ENCODE data around the gene SVIL.

Gene SVIL

DNA sequence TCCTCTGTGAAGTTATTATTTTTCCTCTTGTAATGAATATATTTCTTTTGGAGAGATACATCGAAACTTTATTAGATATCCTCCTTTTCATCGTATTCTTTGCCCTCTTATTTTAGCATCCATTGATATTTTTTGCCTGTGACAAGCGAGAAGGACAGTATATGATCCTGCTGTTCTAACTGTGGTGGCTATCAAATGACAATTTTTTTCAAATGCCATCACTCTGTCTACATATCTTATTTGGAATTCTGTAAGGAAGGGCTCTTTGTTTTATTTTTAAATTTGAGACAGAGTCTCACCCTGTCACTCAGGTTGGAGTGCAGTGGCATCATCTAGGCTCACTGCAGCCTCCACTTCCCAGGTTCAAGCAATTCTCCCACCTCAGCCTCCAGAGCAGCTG is 217.4 kb downstream of the SVIL start:
- no peak for TF ChIP-seq RAD21 (IDR thresholded peaks at IDR 0.05; ENCODE audit: low read depth)
- TF ChIP-seq, protein P1, sequence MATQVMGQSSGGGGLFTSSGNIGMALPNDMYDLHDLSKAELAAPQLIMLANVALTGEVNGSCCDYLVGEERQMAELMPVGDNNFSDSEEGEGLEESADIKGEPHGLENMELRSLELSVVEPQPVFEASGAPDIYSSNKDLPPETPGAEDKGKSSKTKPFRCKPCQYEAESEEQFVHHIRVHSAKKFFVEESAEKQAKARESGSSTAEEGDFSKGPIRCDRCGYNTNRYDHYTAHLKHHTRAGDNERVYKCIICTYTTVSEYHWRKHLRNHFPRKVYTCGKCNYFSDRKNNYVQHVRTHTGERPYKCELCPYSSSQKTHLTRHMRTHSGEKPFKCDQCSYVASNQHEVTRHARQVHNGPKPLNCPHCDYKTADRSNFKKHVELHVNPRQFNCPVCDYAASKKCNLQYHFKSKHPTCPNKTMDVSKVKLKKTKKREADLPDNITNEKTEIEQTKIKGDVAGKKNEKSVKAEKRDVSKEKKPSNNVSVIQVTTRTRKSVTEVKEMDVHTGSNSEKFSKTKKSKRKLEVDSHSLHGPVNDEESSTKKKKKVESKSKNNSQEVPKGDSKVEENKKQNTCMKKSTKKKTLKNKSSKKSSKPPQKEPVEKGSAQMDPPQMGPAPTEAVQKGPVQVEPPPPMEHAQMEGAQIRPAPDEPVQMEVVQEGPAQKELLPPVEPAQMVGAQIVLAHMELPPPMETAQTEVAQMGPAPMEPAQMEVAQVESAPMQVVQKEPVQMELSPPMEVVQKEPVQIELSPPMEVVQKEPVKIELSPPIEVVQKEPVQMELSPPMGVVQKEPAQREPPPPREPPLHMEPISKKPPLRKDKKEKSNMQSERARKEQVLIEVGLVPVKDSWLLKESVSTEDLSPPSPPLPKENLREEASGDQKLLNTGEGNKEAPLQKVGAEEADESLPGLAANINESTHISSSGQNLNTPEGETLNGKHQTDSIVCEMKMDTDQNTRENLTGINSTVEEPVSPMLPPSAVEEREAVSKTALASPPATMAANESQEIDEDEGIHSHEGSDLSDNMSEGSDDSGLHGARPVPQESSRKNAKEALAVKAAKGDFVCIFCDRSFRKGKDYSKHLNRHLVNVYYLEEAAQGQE (IDR thresholded peaks at IDR 0.05; ENCODE audit: low read depth): no peak
- TF ChIP-seq TAF1 (IDR thresholded peaks at IDR 0.05; ENCODE audit: low read depth): no peak
- no peak for TF ChIP-seq YY1 (IDR thresholded peaks at IDR 0.05; ENCODE audit: low read depth)
- TF ChIP-seq EP300 (IDR thresholded peaks at IDR 0.05; ENCODE audit: borderline replicate concordance): no peak
- no peak for TF ChIP-seq TEAD4 (IDR thresholded peaks at IDR 0.05)
- no peak for TF ChIP-seq EGR1 (IDR thresholded peaks at IDR 0.05)
- no peak for TF ChIP-seq TCF12 (IDR thresholded peaks at IDR 0.05; ENCODE audit: low read depth)
- TF ChIP-seq NFIC (IDR thresholded peaks at IDR 0.05): no peak
- TF ChIP-seq ZBTB7A (IDR thresholded peaks at IDR 0.05; ENCODE audit: low read depth): no peak
- TF ChIP-seq CREB1 (IDR thresholded peaks at IDR 0.05; ENCODE audit: low read depth): no peak
- TF ChIP-seq FOXM1 (IDR thresholded peaks at IDR 0.05; ENCODE audit: borderline replicate concordance, low read depth): no peak
- TF ChIP-seq, protein P2, sequence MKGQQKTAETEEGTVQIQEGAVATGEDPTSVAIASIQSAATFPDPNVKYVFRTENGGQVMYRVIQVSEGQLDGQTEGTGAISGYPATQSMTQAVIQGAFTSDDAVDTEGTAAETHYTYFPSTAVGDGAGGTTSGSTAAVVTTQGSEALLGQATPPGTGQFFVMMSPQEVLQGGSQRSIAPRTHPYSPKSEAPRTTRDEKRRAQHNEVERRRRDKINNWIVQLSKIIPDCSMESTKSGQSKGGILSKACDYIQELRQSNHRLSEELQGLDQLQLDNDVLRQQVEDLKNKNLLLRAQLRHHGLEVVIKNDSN (IDR thresholded peaks at IDR 0.05): no peak
- TF ChIP-seq, protein P3, sequence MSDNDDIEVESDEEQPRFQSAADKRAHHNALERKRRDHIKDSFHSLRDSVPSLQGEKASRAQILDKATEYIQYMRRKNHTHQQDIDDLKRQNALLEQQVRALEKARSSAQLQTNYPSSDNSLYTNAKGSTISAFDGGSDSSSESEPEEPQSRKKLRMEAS (IDR thresholded peaks at IDR 0.05): no peak

DNA sequence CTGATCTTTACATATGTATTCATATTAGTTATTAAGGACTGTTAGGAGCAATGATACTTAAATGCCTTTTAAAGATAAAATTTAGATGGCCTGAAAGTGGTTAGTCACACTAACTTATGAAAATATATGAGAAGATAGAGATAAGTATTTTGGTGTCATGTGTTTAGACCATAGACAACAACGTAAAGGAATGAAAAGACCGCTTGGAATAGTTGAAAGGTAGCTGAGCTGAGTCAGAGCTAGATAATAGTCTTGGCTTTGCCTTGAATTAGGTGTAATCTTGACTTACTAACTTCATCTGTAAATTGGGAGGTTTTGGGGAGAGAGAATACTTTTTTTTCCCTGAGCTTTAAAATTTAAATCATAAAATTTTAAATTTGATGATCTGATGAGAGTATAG is 218.9 kb downstream of the SVIL start:
- no peak for TF ChIP-seq TEAD4 (IDR thresholded peaks at IDR 0.05)
- no peak for TF ChIP-seq EP300 (IDR thresholded peaks at IDR 0.05; ENCODE audit: borderline replicate concordance)
- no peak for TF ChIP-seq CEBPB (IDR thresholded peaks at IDR 0.05)
- TF ChIP-seq, protein P3 (IDR thresholded peaks at IDR 0.05): no peak
- TF ChIP-seq YY1 (IDR thresholded peaks at IDR 0.05; ENCODE audit: low read depth): no peak
- TF ChIP-seq, protein P2 (IDR thresholded peaks at IDR 0.05): no peak
- TF ChIP-seq EGR1 (IDR thresholded peaks at IDR 0.05): no peak
- TF ChIP-seq, protein P1 (IDR thresholded peaks at IDR 0.05; ENCODE audit: low read depth): no peak
- no peak for TF ChIP-seq NFIC (IDR thresholded peaks at IDR 0.05)
- TF ChIP-seq TCF12 (IDR thresholded peaks at IDR 0.05; ENCODE audit: low read depth): no peak

DNA sequence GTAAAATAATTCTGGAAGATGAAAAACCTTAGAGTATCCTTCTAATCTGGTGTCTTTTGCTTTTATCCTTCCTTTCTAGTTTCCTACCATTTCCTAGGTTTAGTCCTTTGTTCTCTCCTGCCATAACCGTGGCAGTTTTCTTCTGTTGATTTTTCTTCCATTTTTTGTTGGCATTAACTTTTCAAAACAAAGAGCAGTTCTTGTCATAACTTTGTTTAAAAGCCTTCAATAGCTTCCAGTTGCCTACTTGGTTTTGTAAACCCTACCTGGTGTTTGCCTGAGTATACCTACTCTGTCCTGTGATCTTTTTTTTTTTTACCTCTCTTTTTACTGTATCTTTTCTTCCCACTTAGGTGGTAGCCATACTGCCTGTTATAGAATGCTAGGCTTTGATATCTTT is 220.3 kb downstream of the SVIL start:
- TF ChIP-seq, protein P3 (IDR thresholded peaks at IDR 0.05): no peak
- TF ChIP-seq EP300 (IDR thresholded peaks at IDR 0.05; ENCODE audit: borderline replicate concordance): no peak
- no peak for TF ChIP-seq ZBTB7A (IDR thresholded peaks at IDR 0.05; ENCODE audit: low read depth)
- no peak for TF ChIP-seq FOXM1 (IDR thresholded peaks at IDR 0.05; ENCODE audit: borderline replicate concordance, low read depth)
- no peak for TF ChIP-seq TEAD4 (IDR thresholded peaks at IDR 0.05)
- no peak for TF ChIP-seq CEBPB (IDR thresholded peaks at IDR 0.05)
- TF ChIP-seq, protein P2 (IDR thresholded peaks at IDR 0.05): no peak
- TF ChIP-seq RAD21 (IDR thresholded peaks at IDR 0.05; ENCODE audit: low read depth): no peak
- no peak for TF ChIP-seq YY1 (IDR thresholded peaks at IDR 0.05; ENCODE audit: low read depth)
- TF ChIP-seq EGR1 (IDR thresholded peaks at IDR 0.05): no peak

DNA sequence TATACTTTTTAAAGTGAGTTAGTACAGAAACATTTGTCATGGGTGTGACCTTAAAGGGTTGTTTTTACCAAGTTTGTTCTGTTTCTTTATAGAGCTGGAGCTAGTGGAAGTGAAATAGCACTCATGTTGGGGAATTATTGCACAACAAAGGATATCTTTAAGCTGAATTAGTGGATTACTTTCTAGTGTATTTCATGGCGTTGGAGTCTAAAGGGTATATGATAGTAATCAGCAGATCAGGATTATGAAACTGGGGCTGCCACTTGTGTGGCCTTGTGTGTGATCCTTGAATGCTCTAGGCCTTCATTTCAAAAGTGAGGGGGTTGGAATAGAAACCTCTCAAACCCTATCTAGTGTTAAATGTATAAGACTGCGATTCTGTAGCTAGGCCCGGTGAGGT is 222.3 kb downstream of the SVIL start:
- TF ChIP-seq TEAD4 (IDR thresholded peaks at IDR 0.05) (no peak), RAD21 (IDR thresholded peaks at IDR 0.05; ENCODE audit: low read depth) (no peak), FOXM1 (IDR thresholded peaks at IDR 0.05; ENCODE audit: borderline replicate concordance, low read depth) (no peak), NFIC (IDR thresholded peaks at IDR 0.05) (no peak), TAF1 (IDR thresholded peaks at IDR 0.05; ENCODE audit: low read depth) (no peak), CREB1 (IDR thresholded peaks at IDR 0.05; ENCODE audit: low read depth) (no peak)
- TF ChIP-seq, protein P2 (IDR thresholded peaks at IDR 0.05): no peak

DNA sequence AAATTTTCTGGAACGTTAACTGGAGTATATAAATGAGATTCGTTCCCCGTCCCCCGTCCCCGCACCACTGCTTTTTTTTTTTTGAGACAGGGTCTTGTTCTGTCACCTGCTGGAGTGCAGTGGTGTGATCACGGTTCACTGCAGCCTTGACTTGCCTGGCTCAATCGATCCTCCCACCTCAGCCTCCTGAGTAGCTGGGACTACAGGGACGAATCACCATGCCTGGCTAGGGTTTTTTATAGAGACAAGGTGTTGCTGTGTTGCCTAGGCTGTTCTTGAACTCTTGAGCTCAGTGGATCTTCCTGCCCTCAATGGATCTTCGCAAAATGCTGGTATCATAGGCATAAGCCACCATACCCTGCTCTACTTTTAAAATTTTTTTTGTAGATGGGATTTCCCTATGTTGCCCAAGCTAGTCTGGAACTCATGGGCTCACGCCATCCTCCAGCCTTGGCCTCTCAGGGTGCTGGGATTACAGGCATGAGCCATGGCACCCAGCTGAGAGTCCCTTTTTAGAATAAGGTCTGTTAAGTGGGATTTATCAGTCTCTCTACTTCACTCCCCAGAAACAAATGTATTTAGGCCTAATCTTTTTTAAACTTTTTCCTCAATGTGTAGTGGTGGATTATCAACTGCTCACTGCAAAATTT is 223.0 kb downstream of the SVIL start:
- TF ChIP-seq EP300 (IDR thresholded peaks at IDR 0.05; ENCODE audit: borderline replicate concordance) (no peak), CEBPB (IDR thresholded peaks at IDR 0.05) (no peak), RAD21 (IDR thresholded peaks at IDR 0.05; ENCODE audit: low read depth) (no peak), TAF1 (IDR thresholded peaks at IDR 0.05; ENCODE audit: low read depth) (no peak), NFIC (IDR thresholded peaks at IDR 0.05) (no peak), ZBTB7A (IDR thresholded peaks at IDR 0.05; ENCODE audit: low read depth) (no peak), FOXM1 (IDR thresholded peaks at IDR 0.05; ENCODE audit: borderline replicate concordance, low read depth) (no peak)
- TF ChIP-seq, protein P2 (IDR thresholded peaks at IDR 0.05): no peak
- TF ChIP-seq, protein P3 (IDR thresholded peaks at IDR 0.05): no peak
